Progenitor cell of endocrine pancreas (in vitro differentiated cells): ENCODE data around the gene TFDP2. TPM values are rescaled to one million over a fixed set of nuclear protein-coding genes. Genes with fewer than 3 reads are reported as not detected.
"Not testable (repeated sequence)": the region's sequence is repeated elsewhere in the genome, so short reads cannot be mapped to it uniquely, and the experiment has no call there.

Source experiments
- DNase-seq: peaks from one replicate; pipeline ENCODE4 v3.0.0; 2021; ENCODE audit warnings: low spot score; ENCODE audit not compliant: unreplicated experiment
- H3K27ac Mint-ChIP-seq: 2 replicates; pipeline ENCODE4 v1.8.0; 2021; ENCODE audit warnings: mild to moderate bottlenecking, moderate library complexity, mixed read lengths
- H3K27me3 Mint-ChIP-seq: 2 replicates; pipeline ENCODE4 v1.8.0; 2021; ENCODE audit warnings: mixed read lengths
- H3K36me3 Mint-ChIP-seq: 2 replicates; pipeline ENCODE4 v1.8.0; 2022; ENCODE audit warnings: mixed read lengths; ENCODE audit not compliant: insufficient read depth
- H3K4me1 Mint-ChIP-seq: 2 replicates; pipeline ENCODE4 v1.8.0; 2021; ENCODE audit warnings: low read depth, mixed read lengths
- H3K4me3 Mint-ChIP-seq: 2 replicates; pipeline ENCODE4 v1.8.0; 2021; ENCODE audit warnings: low read depth, mild to moderate bottlenecking, moderate library complexity, mixed read lengths
- H3K9me3 Mint-ChIP-seq: 2 replicates; pipeline ENCODE4 v1.8.0; 2021; ENCODE audit warnings: low read depth, mixed read lengths
- CTCF ChIP-seq: fragments of 200-600 bp; sonication (generic); IDR thresholded peaks from one replicate; pipeline ENCODE4 v1.5.0; 2021; ENCODE audit warnings: antibody characterized with exemption, mild to moderate bottlenecking; ENCODE audit not compliant: unreplicated experiment
- total RNA-seq: library from RNA; stranded (reverse); gene quantifications from 2 replicates; pipeline ENCODE4 v1.2.1, GENCODE V29; 2021

TFDP2 gene
- total RNA-seq, 1 donor from 2014 or later = 94.4 TPM

GRCh38 chr3:142151828-142152227 is 2.5 kb upstream of the TFDP2 start:
- no peak for TF ChIP-seq CTCF
- Mint-ChIP-seq H3K27me3 (peaks cover 4% of the 10 kb centered on the region), H3K9me3 (no peaks in the 10 kb centered on the region), H3K27ac (no peak overlapping the region), H3K4me1 (peaks cover 14% of the 10 kb centered on the region), H3K36me3 (no peaks in the 10 kb centered on the region), H3K4me3 (no peak overlapping the region)
- DNase-seq = no peak

GRCh38 chr3:142151240-142151639 is 1.9 kb upstream of the TFDP2 start:
- Mint-ChIP-seq H3K27ac (no peak overlapping the region), H3K4me3 (no peak overlapping the region)
- no peak for DNase-seq

GRCh38 chr3:142150271-142150670 is 927 bp upstream of the TFDP2 start:
- no peak for TF ChIP-seq CTCF
- Mint-ChIP-seq H3K4me3 (peak overlapping the region; percentile 89), H3K27me3 (peaks cover 4% of the 10 kb centered on the region), H3K36me3 (no peaks in the 10 kb centered on the region), H3K9me3 (no peaks in the 10 kb centered on the region), H3K4me1 (peaks cover 17% of the 10 kb centered on the region), H3K27ac (no peak overlapping the region)
- no peak for DNase-seq

More at GRCh38 chr3:142151240-142151639, 1.9 kb upstream of the TFDP2 start:
- H3K27me3 Mint-ChIP-seq = peaks cover 4% of the 10 kb centered on the region
- no peaks in the 10 kb centered on the region for H3K9me3 Mint-ChIP-seq
- no peak for TF ChIP-seq CTCF
- peaks cover 17% of the 10 kb centered on the region for H3K4me1 Mint-ChIP-seq
- H3K36me3 Mint-ChIP-seq = no peaks in the 10 kb centered on the region

GRCh38 chr3:142149673-142149992 is 289 bp upstream of the TFDP2 start:
- H3K4me3 Mint-ChIP-seq = peak overlapping the region; percentile 89
- DNase-seq = no peak
- H3K9me3 Mint-ChIP-seq = no peaks in the 10 kb centered on the region
- no peaks in the 10 kb centered on the region for H3K36me3 Mint-ChIP-seq
- peaks cover 17% of the 10 kb centered on the region for H3K4me1 Mint-ChIP-seq
- peak overlapping the region; percentile 92 for H3K27ac Mint-ChIP-seq
- H3K27me3 Mint-ChIP-seq = peaks cover 4% of the 10 kb centered on the region
- TF ChIP-seq CTCF = no peak

GRCh38 chr3:142148044-142148791 is 1.1 kb downstream of the TFDP2 start:
- H3K9me3 Mint-ChIP-seq = peaks cover 7% of the 10 kb centered on the region
- H3K4me3 Mint-ChIP-seq = peak overlapping the region; percentile 89
- no peak for DNase-seq
- peaks cover 17% of the 10 kb centered on the region for H3K4me1 Mint-ChIP-seq
- peaks cover 6% of the 10 kb centered on the region for H3K36me3 Mint-ChIP-seq
- TF ChIP-seq CTCF = no peak
- peak overlapping the region; percentile 98 for H3K27ac Mint-ChIP-seq
- H3K27me3 Mint-ChIP-seq = peaks cover 4% of the 10 kb centered on the region

GRCh38 chr3:142144587-142144986 is 4.8 kb downstream of the TFDP2 start:
- not testable (repeated sequence) for H3K27ac Mint-ChIP-seq, DNase-seq, H3K27me3 Mint-ChIP-seq, H3K4me3 Mint-ChIP-seq
- H3K9me3 Mint-ChIP-seq = peaks cover 27% of the 10 kb centered on the region
- peaks cover 35% of the 10 kb centered on the region for H3K36me3 Mint-ChIP-seq
- peaks cover 17% of the 10 kb centered on the region for H3K4me1 Mint-ChIP-seq

GRCh38 chr3:142140608-142141285 is 8.6 kb downstream of the TFDP2 start:
- not testable (repeated sequence) for H3K4me1 Mint-ChIP-seq, H3K4me3 Mint-ChIP-seq, DNase-seq, H3K27me3 Mint-ChIP-seq, H3K27ac Mint-ChIP-seq
- peaks cover 59% of the 10 kb centered on the region for H3K36me3 Mint-ChIP-seq
- peaks cover 42% of the 10 kb centered on the region for H3K9me3 Mint-ChIP-seq

GRCh38 chr3:142137089-142137488 is 12.3 kb downstream of the TFDP2 start:
- not testable (repeated sequence) for H3K27me3 Mint-ChIP-seq, H3K27ac Mint-ChIP-seq, DNase-seq, H3K4me3 Mint-ChIP-seq, H3K4me1 Mint-ChIP-seq
- H3K36me3 Mint-ChIP-seq = peaks cover 46% of the 10 kb centered on the region
- peaks cover 28% of the 10 kb centered on the region for H3K9me3 Mint-ChIP-seq
